Sigmoid colon (tissue), 4 donors: ENCODE results near the gene GDPD5.

ENCODE experiments used
- EP300 ChIP-seq, 4 donors: sonication (generic); formaldehyde crosslinking; IDR thresholded peaks; one replicate each; pipeline ENCODE4 v1.6.1; 2017; ENCODE audit warnings: antibody characterized with exemption in 4 of 4
- POLR2AphosphoS5 ChIP-seq, 4 donors: sonication (generic); formaldehyde crosslinking; IDR thresholded peaks; one replicate each; pipeline ENCODE4 v1.6.1; 2017; ENCODE audit warnings: antibody characterized with exemption in 4 of 4
- TF ChIP-seq, protein P1 (sequence below), 4 experiments: fragments of 450-650 bp in 3 of 4; fragments of 200-600 bp in 1 of 4; IDR thresholded peaks; one replicate each; pipeline ENCODE4 v1.5.1; 2016 to 2019; ENCODE audit warnings: antibody characterized with exemption in 4 of 4, mild to moderate bottlenecking in 3 of 4, moderate library complexity in 2 of 4

DNA sequence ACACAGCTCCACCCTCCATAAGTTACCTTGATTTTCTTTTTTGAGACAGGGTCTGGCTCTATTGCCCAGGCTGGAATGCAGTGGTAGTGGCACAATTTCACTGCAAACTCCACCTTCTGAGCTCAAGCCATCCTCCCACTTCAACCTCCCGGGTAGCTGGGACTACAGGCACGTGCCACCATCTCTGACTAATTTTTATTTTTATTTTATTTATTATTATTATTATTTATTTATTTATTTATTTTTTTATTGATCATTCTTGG, 116.9 kb downstream of the GDPD5 start:
- TF ChIP-seq, protein P1, sequence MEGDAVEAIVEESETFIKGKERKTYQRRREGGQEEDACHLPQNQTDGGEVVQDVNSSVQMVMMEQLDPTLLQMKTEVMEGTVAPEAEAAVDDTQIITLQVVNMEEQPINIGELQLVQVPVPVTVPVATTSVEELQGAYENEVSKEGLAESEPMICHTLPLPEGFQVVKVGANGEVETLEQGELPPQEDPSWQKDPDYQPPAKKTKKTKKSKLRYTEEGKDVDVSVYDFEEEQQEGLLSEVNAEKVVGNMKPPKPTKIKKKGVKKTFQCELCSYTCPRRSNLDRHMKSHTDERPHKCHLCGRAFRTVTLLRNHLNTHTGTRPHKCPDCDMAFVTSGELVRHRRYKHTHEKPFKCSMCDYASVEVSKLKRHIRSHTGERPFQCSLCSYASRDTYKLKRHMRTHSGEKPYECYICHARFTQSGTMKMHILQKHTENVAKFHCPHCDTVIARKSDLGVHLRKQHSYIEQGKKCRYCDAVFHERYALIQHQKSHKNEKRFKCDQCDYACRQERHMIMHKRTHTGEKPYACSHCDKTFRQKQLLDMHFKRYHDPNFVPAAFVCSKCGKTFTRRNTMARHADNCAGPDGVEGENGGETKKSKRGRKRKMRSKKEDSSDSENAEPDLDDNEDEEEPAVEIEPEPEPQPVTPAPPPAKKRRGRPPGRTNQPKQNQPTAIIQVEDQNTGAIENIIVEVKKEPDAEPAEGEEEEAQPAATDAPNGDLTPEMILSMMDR (IDR thresholded peaks at IDR 0.05), result no peak
- TF ChIP-seq EP300 (IDR thresholded peaks at IDR 0.05), result no peak
- no peak for TF ChIP-seq POLR2AphosphoS5 (IDR thresholded peaks at IDR 0.05)
